Activated B cell treated with CpG ODN at 0.5 μM for 24 hours (primary cell): Measurements from ENCODE around the gene PSME1. TPM values are rescaled to one million over a fixed set of nuclear protein-coding genes. Genes with fewer than 3 reads are reported as not detected.

Experiments used
- ATAC-seq: fragments of 200-7000 bp; cut with Tn5 transposase; one replicate; pipeline ENCODE4 v1.10.0; 2021; ENCODE audit warnings: low read depth, mild to moderate bottlenecking, moderate library complexity
- CTCF ChIA-PET: fragments of 350-600 bp; sonication (Branson Sonifier 250); formaldehyde crosslinking; loops from one replicate; lab custom pipeline; 2021; ENCODE audit warnings: antibody characterized with exemption; lab: Charles Lee
- POLR2A ChIA-PET: fragments of 350-600 bp; sonication (Branson Sonifier 250); formaldehyde crosslinking; loops from one replicate; lab custom pipeline; 2021; ENCODE audit warnings: antibody characterized with exemption; lab: Charles Lee
- DNase-seq: peaks from one replicate; pipeline ENCODE4 v3.0.0; 2022
- H3K27ac Mint-ChIP-seq: one replicate; pipeline ENCODE4 v1.8.0; 2020; ENCODE audit warnings: mixed read lengths
- H3K27me3 Mint-ChIP-seq: one replicate; pipeline ENCODE4 v1.8.0; 2021; ENCODE audit warnings: mixed read lengths
- H3K36me3 Mint-ChIP-seq: one replicate; pipeline ENCODE4 v1.8.0; 2021; ENCODE audit warnings: low read depth, mixed read lengths
- H3K4me1 Mint-ChIP-seq: one replicate; pipeline ENCODE4 v1.8.0; 2021; ENCODE audit warnings: mixed read lengths
- H3K4me3 Mint-ChIP-seq: one replicate; pipeline ENCODE4 v1.8.0; 2020; ENCODE audit warnings: mild to moderate bottlenecking, mixed read lengths
- H3K9me3 Mint-ChIP-seq: one replicate; pipeline ENCODE4 v1.8.0; 2020; ENCODE audit warnings: mixed read lengths
- intact Hi-C: fragments of 100-400 bp; cut with micrococcal nuclease; formaldehyde crosslinking; loops from one replicate; pipeline ENCODE4 v1.15.1; 2024
- total RNA-seq: library from RNA; stranded (reverse); gene quantifications from 2 replicates; pipeline ENCODE4 v1.2.3, GENCODE V29; 2022
- TF ChIP-seq, protein P1 (sequence below): fragments of 200-600 bp; IDR thresholded peaks from one replicate; pipeline ENCODE4 v1.8.0; 2022; ENCODE audit warnings: antibody characterized with exemption, mild to moderate bottlenecking

PSME1 gene
- total RNA-seq, 1 donor from 2014 or later, result 406 TPM

- ATAC-seq, result no peak
- TF ChIP-seq, protein P1, sequence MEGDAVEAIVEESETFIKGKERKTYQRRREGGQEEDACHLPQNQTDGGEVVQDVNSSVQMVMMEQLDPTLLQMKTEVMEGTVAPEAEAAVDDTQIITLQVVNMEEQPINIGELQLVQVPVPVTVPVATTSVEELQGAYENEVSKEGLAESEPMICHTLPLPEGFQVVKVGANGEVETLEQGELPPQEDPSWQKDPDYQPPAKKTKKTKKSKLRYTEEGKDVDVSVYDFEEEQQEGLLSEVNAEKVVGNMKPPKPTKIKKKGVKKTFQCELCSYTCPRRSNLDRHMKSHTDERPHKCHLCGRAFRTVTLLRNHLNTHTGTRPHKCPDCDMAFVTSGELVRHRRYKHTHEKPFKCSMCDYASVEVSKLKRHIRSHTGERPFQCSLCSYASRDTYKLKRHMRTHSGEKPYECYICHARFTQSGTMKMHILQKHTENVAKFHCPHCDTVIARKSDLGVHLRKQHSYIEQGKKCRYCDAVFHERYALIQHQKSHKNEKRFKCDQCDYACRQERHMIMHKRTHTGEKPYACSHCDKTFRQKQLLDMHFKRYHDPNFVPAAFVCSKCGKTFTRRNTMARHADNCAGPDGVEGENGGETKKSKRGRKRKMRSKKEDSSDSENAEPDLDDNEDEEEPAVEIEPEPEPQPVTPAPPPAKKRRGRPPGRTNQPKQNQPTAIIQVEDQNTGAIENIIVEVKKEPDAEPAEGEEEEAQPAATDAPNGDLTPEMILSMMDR, result no peak
- no peaks in the 10 kb centered on the region for H3K9me3 Mint-ChIP-seq
- intact Hi-C loops, result no loop called here
- ChIA-PET CTCF (interaction anchor here (2.3 kb wide), 1 partner anchor 19 kb away, joined by 6 read pairs; the partner anchor contains the start of gene IRF9), POLR2A (interaction anchor here (1.0 to 2.0 kb wide), 4 partner anchors 9 to 33 kb away, joined by 3 to 16 read pairs (median 8); partner anchors contain the start of genes CHMP4A, IPO4, IRF9 and TM9SF1)
- H3K4me3 Mint-ChIP-seq, result no peak overlapping the region
- H3K27ac Mint-ChIP-seq, result peak overlapping the region; percentile 71
- H3K36me3 Mint-ChIP-seq, result peaks cover 80% of the 10 kb centered on the region
- peaks cover 7% of the 10 kb centered on the region for H3K4me1 Mint-ChIP-seq
- no peaks in the 10 kb centered on the region for H3K27me3 Mint-ChIP-seq
- no peak for DNase-seq
These were observed 44.2 kb downstream of the PSME1 start for GRCh38 chr14:24179961-24180796.

- POLR2A ChIA-PET, result interaction anchor here (1.6 kb wide), 1 partner anchor 21 kb away, joined by 5 read pairs; the partner anchor contains the start of gene IRF9
- intact Hi-C loops, result no loop called here
- Mint-ChIP-seq H3K27me3 (no peaks in the 10 kb centered on the region), H3K4me1 (peaks cover 7% of the 10 kb centered on the region), H3K36me3 (peaks cover 90% of the 10 kb centered on the region), H3K9me3 (no peaks in the 10 kb centered on the region), H3K27ac (no peak overlapping the region), H3K4me3 (no peak overlapping the region)
- DNase-seq (no peak), ATAC-seq (no peak)
- CTCF ChIA-PET, result interaction anchor here (2.3 kb wide), 1 partner anchor 21 kb away, joined by 6 read pairs; the partner anchor contains the start of gene IRF9
- TF ChIP-seq, protein P1, result no peak
These were observed 45.5 kb downstream of the PSME1 start for GRCh38 chr14:24181371-24182077.

GRCh38 chr14:24182110-24182882 is 46.3 kb downstream of the PSME1 start:
- Mint-ChIP-seq H3K4me1 (peaks cover 12% of the 10 kb centered on the region), H3K9me3 (no peaks in the 10 kb centered on the region), H3K36me3 (peaks cover 88% of the 10 kb centered on the region), H3K27me3 (no peaks in the 10 kb centered on the region), H3K27ac (peak overlapping the region; percentile 4), H3K4me3 (no peak overlapping the region)
- no peak for DNase-seq
- no peak for ATAC-seq
- TF ChIP-seq, protein P1, result no peak
- POLR2A ChIA-PET, result interaction anchor here (1.2 to 1.6 kb wide), 2 partner anchors 10 to 21 kb away, joined by 3 to 5 read pairs; partner anchors contain the start of genes IRF9 and REC8
- intact Hi-C loops, result no loop called here
- CTCF ChIA-PET, result no interaction called here

DNA sequence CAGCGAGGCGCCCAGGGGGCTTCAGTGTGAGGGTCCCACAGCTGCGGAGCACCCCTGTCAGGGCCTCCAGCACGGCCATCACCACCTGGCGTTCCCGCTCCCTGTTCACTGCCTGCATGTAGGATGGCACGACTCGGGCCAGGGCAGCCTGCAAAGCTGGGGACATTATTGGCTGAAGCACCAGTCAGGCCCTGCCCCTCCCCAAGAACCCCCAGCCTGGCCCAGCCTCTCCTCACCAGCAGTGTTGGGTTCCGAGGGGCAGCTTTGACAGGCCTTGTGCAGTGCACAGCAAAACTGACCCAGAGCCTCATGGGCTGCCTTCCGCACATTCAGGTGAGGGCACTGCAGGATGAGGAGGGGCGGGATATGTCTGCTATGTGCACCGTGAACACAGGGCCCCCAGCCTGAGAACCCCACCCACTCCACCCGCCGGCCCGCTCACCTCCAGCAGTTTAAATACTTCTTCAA is 47.1 kb downstream of the PSME1 start:
- DNase-seq (no peak), ATAC-seq (no peak)
- peaks cover 82% of the 10 kb centered on the region for H3K36me3 Mint-ChIP-seq
- no peak overlapping the region for H3K27ac Mint-ChIP-seq
- no peaks in the 10 kb centered on the region for H3K9me3 Mint-ChIP-seq
- TF ChIP-seq, protein P1, result no peak
- H3K4me3 Mint-ChIP-seq, result no peak overlapping the region
- ChIA-PET POLR2A (interaction anchor here (1.2 to 1.6 kb wide), 2 partner anchors 11 to 22 kb away, joined by 3 to 5 read pairs; partner anchors contain the start of genes IRF9 and REC8), CTCF (no interaction called here)
- no peaks in the 10 kb centered on the region for H3K27me3 Mint-ChIP-seq
- peaks cover 18% of the 10 kb centered on the region for H3K4me1 Mint-ChIP-seq
- intact Hi-C loops, result no loop called here
